ENCODE results near the gene TPGS1.
A peak's percentile ranks its signal among the peaks of the same experiment; 100 is the strongest.

The TPGS1 gene

DNA sequence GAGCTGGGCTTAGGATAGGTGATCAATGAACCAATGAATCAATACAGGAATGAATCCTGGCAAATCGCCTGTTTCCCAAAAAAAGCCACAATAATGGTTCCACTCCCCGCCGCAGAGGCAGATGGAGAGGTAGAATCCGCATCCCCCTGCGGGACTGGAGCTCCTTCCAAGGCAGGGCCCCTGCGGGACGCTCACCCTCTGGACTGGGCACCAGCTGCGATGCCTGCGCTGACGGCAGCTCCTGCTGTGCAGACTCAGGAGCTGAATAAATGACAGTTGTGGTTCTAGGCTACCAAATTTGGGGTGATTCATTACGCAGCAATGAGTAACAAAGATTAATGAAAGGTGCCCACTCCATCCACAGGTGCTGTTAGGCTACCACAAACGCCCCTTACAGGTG is 15.4 kb downstream of the TPGS1 start:
- DNase-seq, result no peak

DNA sequence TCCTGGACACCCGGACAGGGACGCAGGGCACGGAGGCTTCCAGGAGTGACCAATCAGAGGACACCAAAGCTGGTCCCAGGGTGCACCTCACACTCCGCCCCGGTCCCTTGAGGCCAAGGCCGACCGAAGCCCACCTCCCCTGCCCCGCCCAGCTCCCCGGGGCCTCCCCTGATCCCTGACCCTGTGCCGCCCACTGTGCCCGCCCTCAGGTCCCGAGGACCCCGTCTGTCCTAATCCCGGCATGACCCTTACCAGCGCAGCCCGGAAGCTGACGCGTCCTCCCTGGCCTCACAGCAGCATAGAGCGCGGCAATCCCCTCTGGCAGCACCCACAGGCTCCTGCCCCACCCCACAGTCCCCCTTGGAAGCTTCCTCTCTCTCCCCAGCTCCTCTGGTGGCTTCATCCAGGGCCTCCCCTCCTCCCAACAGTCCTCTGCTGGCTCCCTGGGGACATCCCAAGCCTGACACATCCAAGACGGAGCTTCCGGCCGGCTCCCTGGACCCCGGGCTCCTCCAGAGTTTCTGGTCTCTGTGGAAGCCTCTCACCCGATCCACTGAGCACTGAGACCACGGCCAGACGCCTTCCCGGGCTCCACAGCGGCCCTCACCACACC is 16.9 kb downstream of the TPGS1 start:
- DNase-seq, result no peak

DNA sequence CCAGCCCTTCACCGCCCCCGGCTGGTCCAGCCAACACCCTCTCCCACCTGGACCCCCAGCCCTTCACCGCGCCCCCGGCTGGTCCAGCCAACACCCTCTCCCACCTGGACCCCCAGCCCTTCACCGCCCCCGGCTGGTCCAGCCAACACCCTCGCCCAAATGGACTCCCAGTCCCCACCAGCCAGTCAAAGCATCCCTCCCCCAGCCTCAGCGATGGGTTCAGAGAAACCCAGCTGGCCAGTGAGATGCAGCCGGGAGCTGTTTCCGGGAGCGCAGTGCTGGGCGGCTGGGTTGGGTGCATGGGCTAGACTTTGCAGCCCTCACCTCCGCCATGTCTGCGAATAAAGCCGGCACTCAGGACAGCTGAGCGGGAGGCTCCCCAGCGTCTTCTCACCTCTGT is 17.7 kb downstream of the TPGS1 start:
- no peak for DNase-seq

DNA sequence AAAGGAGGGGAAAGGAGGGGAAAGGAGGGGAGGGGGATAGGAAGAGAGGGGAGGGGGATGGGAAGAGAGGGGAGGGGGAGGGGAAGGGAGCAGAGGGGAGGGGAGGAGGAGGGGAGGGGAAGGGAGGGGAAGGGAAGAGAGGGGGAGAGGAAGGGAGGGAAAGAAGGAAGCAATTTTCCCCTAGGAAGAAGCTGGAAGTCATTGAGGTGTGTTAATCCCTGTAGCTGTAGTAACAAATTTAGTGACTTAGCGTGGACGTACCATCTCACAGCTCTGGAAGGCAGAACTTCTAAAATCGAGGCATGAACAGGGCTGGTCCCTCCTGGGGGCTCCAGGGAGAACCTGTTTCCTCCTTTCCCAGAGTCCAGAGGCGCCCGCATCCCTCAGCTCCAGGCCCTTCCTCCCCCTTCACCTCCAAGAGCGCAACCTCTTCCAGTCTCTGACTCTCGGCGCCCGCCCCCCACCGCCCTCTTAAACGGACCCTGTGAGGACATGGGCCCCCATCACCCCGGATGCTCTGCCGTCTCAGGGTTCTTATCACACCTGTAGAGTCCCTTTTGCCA is 18.6 kb downstream of the TPGS1 start:
- no peak for DNase-seq

DNA sequence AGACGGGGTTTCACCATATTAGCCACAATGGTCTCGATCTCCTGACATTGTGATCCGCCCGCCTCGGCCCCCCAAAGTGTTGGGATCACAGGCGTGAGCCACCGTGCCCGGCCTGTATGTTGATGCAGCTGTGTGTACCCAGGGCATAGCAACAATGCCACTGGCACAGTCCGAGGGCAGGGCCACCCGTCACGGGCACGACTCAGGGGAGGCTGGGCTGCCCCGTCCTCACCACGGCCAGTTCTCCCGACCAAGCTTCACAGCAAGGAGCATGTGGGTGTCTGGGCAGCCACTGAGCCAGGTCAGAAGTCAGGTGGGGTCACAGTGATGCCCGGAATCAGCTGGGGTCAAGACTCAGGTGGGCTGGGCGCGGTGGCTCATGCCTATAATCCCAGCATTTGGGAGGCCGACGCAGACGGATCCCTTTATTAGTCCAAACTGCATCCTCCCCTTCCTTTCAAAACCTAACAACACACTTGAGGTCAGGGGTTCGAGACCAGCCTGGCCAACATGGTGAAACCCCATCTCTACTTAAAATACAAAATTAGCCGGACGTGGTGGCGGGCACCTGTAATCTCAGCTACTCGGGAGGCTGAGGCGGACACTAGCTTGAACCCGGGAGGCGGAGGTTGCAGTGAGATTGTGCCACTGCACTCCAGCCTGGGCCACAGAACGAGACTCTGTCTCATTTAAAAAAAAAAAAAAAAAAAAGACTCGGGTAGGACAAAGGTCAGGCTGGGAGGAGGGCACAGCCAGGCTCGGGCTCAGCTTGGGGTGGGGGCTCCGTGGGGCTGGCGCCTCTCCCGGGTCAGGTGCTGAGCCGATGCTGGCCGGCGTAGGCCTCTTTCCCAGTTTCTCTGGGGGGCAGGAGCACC is 23.1 kb downstream of the TPGS1 start:
- DNase-seq, result no peak

DNA sequence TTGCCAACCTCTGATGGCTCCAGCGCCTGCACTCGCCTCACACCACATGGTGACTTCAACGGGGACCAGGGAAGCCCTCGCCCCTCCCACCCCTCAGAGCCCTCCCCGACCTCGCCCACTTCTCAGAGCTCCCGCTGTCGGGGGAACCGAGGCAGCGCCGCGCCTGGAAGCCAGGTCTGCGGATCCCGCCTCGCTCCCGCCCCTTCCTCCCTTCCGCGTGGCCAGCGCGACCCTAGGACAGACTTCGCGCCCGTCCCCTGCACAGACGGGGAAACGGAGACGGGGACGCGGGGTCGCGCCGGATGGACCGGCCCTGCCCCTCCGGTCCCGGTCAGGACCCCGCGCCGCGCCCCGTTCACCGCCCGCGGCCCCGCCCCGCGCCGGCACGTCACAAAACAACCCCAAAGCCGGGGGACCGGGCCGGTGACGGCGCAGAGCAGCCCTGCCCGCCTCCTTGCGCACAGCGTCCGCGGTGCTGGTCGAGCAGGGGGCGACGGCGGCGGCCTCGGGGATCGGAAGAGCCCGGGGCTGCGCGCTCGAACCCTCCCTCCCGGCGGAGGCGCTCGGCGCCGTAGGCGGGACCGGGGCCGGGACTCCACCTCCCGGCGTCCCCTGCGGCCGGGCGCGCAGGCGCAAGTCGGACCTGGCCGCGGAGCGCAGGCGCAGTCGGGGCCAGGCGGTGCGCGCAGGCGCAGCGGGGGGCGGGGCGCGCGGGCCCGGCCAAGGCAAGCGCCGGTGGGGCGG is 23.9 kb downstream of the TPGS1 start:
- DNase-seq, result peak; percentile 48 to 67

DNA sequence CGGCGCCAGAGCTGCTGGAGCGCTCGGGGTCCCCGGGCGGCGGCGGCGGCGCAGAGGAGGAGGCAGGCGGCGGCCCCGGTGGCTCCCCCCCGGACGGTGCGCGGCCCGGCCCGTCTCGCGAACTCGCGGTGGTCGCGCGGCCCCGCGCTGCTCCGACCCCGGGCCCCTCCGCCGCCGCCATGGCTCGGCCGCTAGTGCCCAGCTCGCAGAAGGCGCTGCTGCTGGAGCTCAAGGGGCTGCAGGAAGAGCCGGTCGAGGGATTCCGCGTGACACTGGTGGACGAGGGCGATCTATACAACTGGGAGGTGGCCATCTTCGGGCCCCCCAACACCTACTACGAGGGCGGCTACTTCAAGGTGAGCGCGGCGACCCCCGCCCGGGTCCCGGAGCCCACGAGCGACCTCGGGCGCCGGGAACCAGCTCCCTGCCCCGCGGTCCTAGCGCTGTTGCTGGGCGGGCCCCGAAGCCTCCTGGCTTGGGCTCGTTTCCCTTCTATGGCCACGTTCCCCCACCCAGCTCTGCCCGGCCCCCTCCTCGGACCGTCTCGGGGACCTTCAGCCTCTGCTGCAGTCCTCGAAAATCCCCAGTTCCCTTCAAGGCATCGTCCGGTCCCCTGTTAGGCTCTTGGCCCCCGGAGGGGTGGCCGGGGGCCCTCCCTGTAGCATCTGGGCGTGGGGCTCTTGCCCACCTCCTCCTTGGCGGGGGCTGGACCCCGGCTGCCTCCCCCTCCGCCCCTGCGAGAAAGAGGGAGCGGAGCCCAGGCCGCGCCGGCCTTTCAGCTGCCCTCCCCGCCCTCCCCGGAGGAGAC is 24.7 kb downstream of the TPGS1 start, which contains the start of gene CDC34:
TSS of gene CDC34 (plus strand) at position 8 of the 808 bp plus-strand sequence. CDS start at position 180, 172 bp downstream.
- no peak for DNase-seq

DNA sequence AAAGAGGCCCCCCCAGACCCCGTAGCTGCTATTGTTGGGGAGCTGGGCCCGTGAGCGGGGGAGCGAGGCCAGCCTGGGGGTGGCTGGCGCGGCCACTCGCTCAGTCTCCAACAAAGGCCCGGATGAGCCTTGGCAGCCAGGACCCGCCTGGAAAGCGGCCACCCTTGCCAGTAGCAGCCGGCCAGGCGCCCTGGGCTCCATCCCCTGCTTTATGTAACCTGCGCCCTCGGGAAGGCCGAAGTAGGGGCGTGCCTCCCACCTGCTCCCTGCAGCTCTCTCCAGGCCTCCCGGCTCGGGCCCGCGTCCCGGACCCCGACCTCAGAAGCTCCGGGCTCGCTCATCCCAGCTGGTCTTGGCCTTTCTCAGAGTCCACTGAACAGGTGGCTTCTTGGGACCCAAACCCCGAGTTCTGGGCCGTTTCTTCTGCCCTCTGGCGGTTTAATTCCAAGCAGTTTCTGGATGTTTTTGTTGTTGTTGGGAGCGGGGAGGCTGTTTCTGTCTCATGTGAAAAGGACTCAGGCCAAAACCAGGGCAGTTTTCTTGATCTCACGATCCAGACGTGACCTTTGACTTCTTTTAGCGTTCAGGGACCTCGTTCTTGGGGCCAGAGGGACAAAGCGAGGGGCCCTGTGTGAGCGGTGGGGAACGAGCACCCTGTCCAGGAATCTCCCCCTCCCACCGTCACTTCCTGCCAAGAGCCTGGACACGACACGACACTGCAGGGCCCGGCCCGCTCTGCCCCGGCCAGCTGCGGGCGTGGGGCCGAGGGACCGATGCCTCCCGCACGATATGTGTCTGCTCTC is 25.5 kb downstream of the TPGS1 start:
- peak; percentile 37 to 44 for DNase-seq

DNA sequence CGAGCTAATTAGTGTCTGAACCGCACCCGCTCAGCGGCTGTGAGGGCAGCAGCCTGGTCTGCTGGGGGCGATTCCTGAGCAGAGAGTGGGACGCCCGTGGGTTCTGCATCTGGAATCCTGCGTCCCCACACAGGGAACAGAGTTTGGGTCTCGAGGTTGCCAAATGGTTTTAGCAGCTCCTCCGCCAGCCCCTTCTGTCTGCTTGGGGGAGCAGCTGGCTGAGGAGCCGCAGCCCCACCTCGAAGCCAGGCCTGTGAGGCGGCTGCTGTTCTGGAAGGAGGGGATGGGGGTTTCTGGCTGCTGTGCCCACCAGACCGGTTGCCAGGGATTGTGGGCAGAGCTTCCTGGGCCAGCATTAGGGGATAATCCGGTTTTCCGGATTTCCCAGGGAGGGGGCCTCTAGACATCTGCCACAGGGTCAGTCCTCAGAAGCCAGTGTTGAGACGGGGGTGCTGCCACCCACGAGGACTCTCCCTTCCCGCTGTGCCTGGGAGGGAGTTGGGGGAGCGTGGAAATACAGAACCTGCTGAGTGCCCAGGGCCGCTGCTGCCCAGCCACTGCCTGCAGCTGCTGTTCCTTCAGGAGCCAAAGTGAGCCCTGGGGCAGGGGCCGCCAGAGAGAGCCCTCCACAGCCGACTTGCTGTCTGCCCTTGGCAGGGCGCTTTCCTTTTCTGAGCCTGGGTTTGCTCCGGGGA is 26.2 kb downstream of the TPGS1 start:
- DNase-seq, result no peak

DNA sequence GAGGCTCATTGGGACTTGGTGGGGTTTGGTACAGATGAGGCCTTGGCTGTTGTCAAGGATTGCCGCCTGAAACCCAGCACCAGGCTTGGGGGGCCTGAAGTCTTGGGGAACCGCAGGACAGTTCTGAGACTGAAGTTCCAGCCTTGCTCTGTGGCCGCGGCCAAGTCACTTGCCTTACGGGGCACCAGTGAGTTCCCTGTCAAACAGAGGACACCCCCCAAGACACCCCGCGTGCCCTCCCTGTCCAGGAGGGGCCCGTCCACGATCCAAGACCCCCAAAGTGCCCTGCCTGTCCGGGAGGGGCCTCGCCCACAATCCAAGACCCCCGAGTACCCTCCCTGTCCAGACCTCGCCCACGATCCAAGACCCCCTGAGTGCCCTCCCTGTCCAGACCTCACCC is 26.8 kb downstream of the TPGS1 start:
- DNase-seq, result no peak

DNA sequence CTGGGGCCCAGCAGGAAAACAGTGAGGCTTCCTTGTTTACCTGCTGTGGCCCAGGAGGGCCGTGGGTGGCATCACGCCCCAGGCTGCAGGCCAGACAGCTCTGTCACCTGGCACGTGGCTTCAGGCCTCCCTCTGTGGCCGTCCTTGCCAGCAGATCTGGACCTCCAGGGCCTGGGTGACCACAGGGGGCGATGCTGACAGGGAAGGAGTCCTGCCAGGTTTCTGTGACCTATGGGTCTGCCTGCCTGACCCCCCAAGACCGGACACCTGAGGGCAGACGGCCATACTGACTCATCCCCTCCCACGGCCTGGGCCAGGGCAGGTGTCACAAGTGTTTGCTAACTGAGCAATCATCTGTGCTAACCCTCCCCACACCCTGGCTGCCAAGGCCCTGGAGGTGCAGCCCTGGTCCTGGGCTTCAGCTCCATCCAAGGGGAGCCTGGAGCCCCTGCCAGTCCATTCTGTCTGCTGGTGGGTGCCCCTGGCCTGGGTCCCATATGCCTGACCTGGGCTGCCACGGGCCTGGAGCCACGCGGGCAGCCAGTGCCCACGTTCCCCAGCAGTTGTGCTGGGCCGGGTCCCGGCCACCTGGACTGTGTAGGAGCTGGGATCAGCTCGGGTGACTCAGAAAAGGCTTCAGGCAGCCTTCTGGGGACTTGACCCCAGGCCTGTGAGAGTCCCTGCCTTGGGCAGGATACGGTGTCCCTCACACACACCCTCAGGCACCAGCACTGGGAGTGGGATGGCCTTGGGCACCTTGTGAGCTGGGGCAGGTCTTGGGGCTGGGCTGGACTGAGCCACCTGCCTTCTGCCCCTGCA is 27.9 kb downstream of the TPGS1 start:
- no peak for DNase-seq

DNA sequence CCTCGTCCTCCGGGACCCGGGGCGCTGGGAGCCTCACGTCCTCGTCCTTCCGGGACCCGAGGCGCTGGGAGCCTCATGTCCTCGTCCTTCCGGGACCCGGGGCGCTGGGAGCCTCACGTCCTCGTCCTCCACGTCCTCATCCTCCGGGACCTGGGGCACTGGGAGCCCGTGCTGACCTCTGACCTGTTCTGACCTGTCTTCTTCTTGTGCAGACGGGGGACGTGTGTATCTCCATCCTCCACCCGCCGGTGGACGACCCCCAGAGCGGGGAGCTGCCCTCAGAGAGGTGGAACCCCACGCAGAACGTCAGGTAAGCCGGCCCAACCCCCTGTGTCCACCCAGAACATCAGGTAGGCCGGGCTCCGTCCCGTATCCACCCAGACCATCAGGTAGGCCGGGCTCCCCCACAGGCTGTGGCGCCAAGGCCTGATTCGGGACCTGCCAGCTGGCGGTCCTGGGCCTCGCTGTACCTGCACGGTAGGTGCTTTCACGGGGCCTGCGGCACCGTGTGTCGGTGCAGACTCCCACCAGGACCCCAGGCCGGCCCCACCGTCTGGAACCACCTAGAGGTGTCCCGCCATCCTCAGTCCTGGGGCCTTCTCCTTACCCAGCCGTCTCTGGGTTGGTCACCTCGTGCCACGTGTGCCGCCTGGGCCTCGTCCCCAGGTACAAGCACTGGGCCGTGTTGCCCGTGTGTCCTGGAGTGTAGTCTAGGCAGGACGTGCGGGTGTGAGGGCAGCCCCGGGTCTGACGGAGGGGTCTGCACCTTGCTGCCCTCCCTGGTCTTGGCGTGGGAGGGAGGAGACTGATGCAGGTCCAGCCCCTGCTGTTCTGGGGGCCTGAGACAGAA is 29.0 kb downstream of the TPGS1 start:
- no peak for DNase-seq

DNA sequence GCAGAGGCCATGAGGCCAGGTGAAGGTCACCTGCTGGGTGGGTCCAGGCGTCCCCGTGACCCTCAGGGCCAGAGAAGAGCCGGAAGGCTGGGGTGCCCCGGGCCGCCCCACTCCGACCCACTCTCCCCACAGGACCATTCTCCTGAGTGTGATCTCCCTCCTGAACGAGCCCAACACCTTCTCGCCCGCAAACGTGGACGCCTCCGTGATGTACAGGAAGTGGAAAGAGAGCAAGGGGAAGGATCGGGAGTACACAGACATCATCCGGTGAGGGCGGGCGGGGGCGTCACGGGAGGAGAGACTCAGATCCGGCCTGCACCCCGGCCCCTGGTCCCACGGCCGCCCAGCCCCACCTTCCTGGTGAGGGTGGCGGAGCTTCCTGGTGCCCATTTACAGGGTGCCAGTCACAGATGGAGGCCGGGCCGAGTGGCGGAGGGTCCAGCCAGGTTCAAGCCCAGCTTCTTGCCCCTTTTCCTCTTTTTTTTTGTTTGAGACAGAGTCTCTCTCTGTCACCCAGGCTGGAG is 29.6 kb downstream of the TPGS1 start:
- no peak for DNase-seq

DNA sequence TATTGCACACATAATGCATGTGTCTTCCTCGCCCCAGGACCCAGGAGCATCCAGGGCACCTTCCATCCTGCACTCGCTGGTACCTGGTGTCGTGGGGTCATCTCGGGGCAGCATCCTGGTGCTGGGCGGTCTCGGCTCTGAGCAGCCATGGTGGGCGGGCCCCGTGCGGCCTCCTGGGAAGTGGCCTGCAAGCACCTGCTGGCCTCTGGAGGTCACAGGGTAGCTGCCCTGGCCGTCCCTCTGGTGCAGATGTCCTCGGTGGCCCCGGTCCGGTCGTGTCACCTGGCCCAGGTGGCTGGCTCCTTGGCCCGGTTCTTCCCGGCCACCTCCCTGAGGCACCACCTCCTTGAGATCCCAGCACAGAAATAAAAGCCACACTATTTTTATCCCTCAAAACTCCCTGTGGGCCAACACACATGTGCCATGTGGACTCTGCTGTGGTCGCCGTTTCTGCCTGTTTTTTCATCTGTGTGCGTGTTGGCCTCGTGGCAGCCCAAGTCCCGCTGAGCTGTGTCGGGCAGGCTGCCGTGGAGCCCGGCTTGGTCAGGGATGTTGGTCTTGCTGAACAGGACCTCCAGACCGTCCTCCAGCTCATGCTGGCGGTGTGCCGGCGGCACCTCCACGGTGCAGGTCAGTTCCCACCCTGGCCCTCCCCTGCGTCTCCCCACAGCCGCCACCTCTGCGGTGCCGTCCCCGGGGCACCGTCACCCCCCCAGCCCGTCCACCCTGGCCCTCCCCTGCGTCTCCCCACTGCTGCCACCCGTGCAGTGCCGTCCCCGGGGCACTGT is 31.5 kb downstream of the TPGS1 start:
- no peak for DNase-seq

DNA sequence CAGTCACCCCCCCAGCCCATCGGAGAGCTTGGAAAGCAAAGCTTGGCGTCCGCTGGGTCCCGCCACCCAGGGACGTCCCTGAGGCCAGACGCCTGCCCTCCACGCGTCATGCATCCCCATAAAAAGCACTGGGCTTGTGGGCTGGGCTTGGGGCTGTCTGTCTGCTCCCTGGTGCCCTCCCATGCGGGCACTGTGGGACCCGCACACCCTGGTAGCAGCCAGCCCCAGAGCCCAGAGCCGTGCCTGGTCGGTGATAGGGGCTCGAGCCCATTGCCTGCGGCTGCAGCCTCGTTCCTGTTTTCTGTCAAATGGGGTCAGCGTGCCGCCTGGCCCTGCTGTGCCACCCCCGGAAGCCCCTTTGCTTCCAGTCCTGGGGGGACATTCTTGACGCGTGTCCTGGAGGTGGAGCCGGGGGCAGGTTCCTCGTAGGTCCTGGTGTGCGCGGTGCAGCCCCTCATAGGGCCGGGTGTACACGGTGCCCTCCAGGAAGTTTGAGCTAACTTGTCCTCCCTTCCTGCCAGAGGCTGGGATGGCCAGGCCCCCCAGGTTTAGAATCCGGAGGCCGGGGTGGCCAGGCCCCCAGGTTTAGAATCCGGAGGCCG is 32.2 kb downstream of the TPGS1 start:
- DNase-seq, result no peak

DNA sequence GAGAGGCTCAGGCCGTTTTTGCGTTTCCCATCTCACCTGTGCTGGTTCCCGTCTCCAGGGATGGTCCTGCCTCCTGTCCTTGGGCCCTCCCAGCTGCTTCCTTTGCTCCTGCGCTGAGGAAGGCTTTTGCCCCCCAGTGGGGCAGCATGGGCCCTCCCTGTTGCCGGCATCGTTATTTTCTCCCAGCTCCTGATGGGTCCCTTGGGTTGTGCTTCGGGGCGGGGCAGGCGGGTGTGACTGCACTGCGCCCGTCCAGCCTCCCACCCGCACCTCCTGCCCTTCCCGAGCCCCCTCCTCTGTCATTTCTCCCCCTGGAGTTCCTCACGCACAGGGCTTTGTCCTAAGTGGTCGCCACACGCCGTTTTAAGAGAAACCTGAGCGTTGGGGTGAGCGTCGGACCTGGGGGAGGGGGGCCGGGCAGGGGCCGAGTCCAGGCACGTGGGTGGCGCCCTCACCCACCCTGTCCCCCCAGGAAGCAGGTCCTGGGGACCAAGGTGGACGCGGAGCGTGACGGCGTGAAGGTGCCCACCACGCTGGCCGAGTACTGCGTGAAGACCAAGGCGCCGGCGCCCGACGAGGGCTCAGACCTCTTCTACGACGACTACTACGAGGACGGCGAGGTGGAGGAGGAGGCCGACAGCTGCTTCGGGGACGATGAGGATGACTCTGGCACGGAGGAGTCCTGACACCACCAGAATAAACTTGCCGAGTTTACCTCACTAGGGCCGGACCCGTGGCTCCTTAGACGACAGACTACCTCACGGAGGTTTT is 33.8 kb downstream of the TPGS1 start:
- no peak for DNase-seq

DNA sequence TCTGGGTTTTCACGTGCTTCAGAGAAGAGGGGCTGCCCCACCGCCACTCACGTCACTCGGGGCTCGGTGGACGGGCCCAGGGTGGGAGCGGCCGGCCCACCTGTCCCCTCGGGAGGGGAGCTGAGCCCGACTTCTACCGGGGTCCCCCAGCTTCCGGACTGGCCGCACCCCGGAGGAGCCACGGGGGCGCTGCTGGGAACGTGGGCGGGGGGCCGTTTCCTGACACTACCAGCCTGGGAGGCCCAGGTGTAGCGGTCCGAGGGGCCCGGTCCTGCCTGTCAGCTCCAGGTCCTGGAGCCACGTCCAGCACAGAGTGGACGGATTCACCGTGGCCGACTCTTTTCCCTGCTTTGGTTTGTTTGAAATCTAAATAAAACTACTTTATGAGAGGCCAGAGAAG is 34.4 kb downstream of the TPGS1 start:
- no peak for DNase-seq
